MM.1S (cell line): Measurements from ENCODE around the gene CHTF8.

Experiments used
- DNase-seq: peaks from one replicate; pipeline ENCODE4 v3.0.0-alpha.2; 2015
- H2AFZ ChIP-seq: fragments of 300-600 bp; sonication (generic); 2 replicates; pipeline ENCODE4 v1.6.0; 2016; ENCODE audit warnings: antibody characterized with exemption, low read length
- H3F3A ChIP-seq: fragments of 300-600 bp; sonication (generic); 2 replicates; pipeline ENCODE4 v1.6.1; 2016; ENCODE audit warnings: mild to moderate bottlenecking, antibody characterized with exemption, low read length, moderate library complexity, mixed read lengths; ENCODE audit not compliant: insufficient read depth
- H3K27ac ChIP-seq: fragments of 300-600 bp; sonication (generic); 2 replicates; pipeline ENCODE4 v1.5.1; 2016; ENCODE audit warnings: mild to moderate bottlenecking, low read length
- H3K27me3 ChIP-seq: fragments of 300-600 bp; sonication (generic); replicated peaks from 2 replicates; pipeline ENCODE4 v1.6.0; 2016; ENCODE audit warnings: low read length; ENCODE audit not compliant: insufficient read depth
- H3K36me3 ChIP-seq: fragments of 300-600 bp; sonication (generic); replicated peaks from 2 replicates; pipeline ENCODE4 v1.6.1; 2016; ENCODE audit warnings: mild to moderate bottlenecking, low read length, mixed read lengths; ENCODE audit not compliant: insufficient read depth
- H3K4me1 ChIP-seq: fragments of 300-600 bp; sonication (generic); 2 replicates; pipeline ENCODE4 v1.6.1; 2016; ENCODE audit warnings: low read length, mixed read lengths
- H3K4me2 ChIP-seq: fragments of 300-600 bp; sonication (generic); 2 replicates; pipeline ENCODE4 v1.6.0; 2016; ENCODE audit warnings: low read depth, low read length
- H3K4me3 ChIP-seq: fragments of 300-600 bp; sonication (generic); 2 replicates; pipeline ENCODE4 v1.5.1; 2016; ENCODE audit warnings: low read length, mixed read lengths
- H3K79me2 ChIP-seq: fragments of 300-600 bp; sonication (generic); 2 replicates; pipeline ENCODE4 v1.6.1; 2016; ENCODE audit warnings: mixed run types, low read length, mixed read lengths
- H3K9ac ChIP-seq: fragments of 300-600 bp; sonication (generic); 2 replicates; pipeline ENCODE4 v1.6.1; 2016; ENCODE audit warnings: low read length, mixed read lengths
- H3K9me2 ChIP-seq: fragments of 300-600 bp; sonication (generic); replicated peaks from 2 replicates; pipeline ENCODE4 v1.6.1; 2016; ENCODE audit warnings: mild to moderate bottlenecking, low read length, mixed read lengths; ENCODE audit not compliant: insufficient read depth
- H3K9me3 ChIP-seq: fragments of 300-600 bp; sonication (generic); replicated peaks from 2 replicates; pipeline ENCODE4 v1.6.1; 2016; ENCODE audit warnings: mild to moderate bottlenecking, low read length, mixed read lengths; ENCODE audit not compliant: insufficient read depth
- H4K20me1 ChIP-seq: fragments of 300-600 bp; sonication (generic); 2 replicates; pipeline ENCODE4 v1.6.1; 2016; ENCODE audit warnings: mild to moderate bottlenecking, low read length, moderate library complexity, mixed read lengths; ENCODE audit not compliant: insufficient read depth
- CTCF ChIP-seq: fragments of 300-600 bp; sonication (generic); IDR thresholded peaks from 2 replicates; pipeline ENCODE4 v1.5.1; 2016; ENCODE audit warnings: antibody characterized with exemption, low read length, mixed read lengths
- EZH2 ChIP-seq: fragments of 300-600 bp; sonication (generic); optimal IDR thresholded peaks from 2 replicates; pipeline ENCODE3; 2017; ENCODE audit warnings: low read depth, mild to moderate bottlenecking, antibody characterized with exemption, low read length, mixed read lengths
- EZH2phosphoT487 ChIP-seq: fragments of 300-600 bp; sonication (generic); IDR thresholded peaks from 2 replicates; pipeline ENCODE4 v1.6.1; 2018; ENCODE audit warnings: antibody characterized with exemption, low read length

The CHTF8 gene

GRCh38 chr16:69095193-69095592 is 37.2 kb downstream of the CHTF8 start:
- Histone ChIP-seq H3K4me1 (no peaks in the 10 kb centered on the region), H3K79me2 (no peaks in the 10 kb centered on the region), H2AFZ (no peak overlapping the region), H3K9me3 (no peaks in the 10 kb centered on the region), H3F3A (no peaks in the 10 kb centered on the region), H3K27me3 (no peaks in the 10 kb centered on the region), H4K20me1 (no peaks in the 10 kb centered on the region), H3K4me3 (no peak overlapping the region), H3K9me2 (no peaks in the 10 kb centered on the region), H3K9ac (no peak overlapping the region), H3K4me2 (no peak overlapping the region), H3K27ac (no peak overlapping the region), H3K36me3 (no peaks in the 10 kb centered on the region)
- DNase-seq: no peak
- no peak for TF ChIP-seq EZH2
- no peak for TF ChIP-seq EZH2phosphoT487
- TF ChIP-seq CTCF: no peak

GRCh38 chr16:69094501-69094900 is 37.9 kb downstream of the CHTF8 start:
- Histone ChIP-seq H3K79me2 (no peaks in the 10 kb centered on the region), H3K9me3 (no peaks in the 10 kb centered on the region), H3K27ac (no peak overlapping the region), H4K20me1 (no peaks in the 10 kb centered on the region), H3F3A (no peaks in the 10 kb centered on the region), H3K36me3 (no peaks in the 10 kb centered on the region), H3K27me3 (no peaks in the 10 kb centered on the region), H3K9ac (no peak overlapping the region), H3K9me2 (no peaks in the 10 kb centered on the region), H2AFZ (no peak overlapping the region), H3K4me2 (no peak overlapping the region), H3K4me3 (no peak overlapping the region), H3K4me1 (no peaks in the 10 kb centered on the region)
- TF ChIP-seq EZH2 (no peak), EZH2phosphoT487 (no peak), CTCF (no peak)
- no peak for DNase-seq

- Histone ChIP-seq H3K9me2 (no peaks in the 10 kb centered on the region), H3K4me3 (no peak overlapping the region), H3K79me2 (no peaks in the 10 kb centered on the region), H3K4me1 (no peaks in the 10 kb centered on the region), H3K9ac (no peak overlapping the region), H3K27me3 (no peaks in the 10 kb centered on the region), H3K9me3 (no peaks in the 10 kb centered on the region), H3K36me3 (no peaks in the 10 kb centered on the region), H4K20me1 (no peaks in the 10 kb centered on the region), H3F3A (no peaks in the 10 kb centered on the region), H3K27ac (no peak overlapping the region), H3K4me2 (no peak overlapping the region), H2AFZ (no peak overlapping the region)
- TF ChIP-seq EZH2phosphoT487: no peak
- no peak for TF ChIP-seq EZH2
- no peak for TF ChIP-seq CTCF
- no peak for DNase-seq
These were observed 38.4 kb downstream of the CHTF8 start for GRCh38 chr16:69093974-69094373.
